ENCODE measurements around the gene PLAU.
"Not testable (repeated sequence)": the region's sequence is repeated elsewhere in the genome, so short reads cannot be mapped to it uniquely, and the experiment has no call there.

PLAU gene

GRCh38 chr10:73891540-73891939 lies 19.4 kb upstream of the PLAU start:
- no peak for DNase-seq (ENCODE audit: low read depth)
- TF ChIP-seq MAX (IDR thresholded peaks at IDR 0.05; ENCODE audit: low read depth, low read length), result no peak
- TF ChIP-seq POLR2A (IDR thresholded peaks at IDR 0.05; ENCODE audit: extremely low read depth, insufficient read length), result no peak
- TF ChIP-seq CTCF (IDR thresholded peaks at IDR 0.05; ENCODE audit: low read depth, low read length), result no peak
- no peak for TF ChIP-seq MYC (IDR thresholded peaks at IDR 0.05; ENCODE audit: low read depth, low read length)

GRCh38 chr10:73892310-73893030 lies 18.5 kb upstream of the PLAU start:
- DNase-seq (ENCODE audit: low read depth), result no peak
- H3K4me3 ChIP-seq (ENCODE audit: low read depth, low read length), result no peak overlapping the region
- TF ChIP-seq MAX (IDR thresholded peaks at IDR 0.05; ENCODE audit: low read depth, low read length) (no peak), MYC (IDR thresholded peaks at IDR 0.05; ENCODE audit: low read depth, low read length) (no peak), CTCF (IDR thresholded peaks at IDR 0.05; ENCODE audit: low read depth, low read length) (no peak), POLR2A (IDR thresholded peaks at IDR 0.05; ENCODE audit: extremely low read depth, insufficient read length) (no peak)

More at GRCh38 chr10:73891540-73891939, 19.4 kb upstream of the PLAU start:
- H3K4me3 ChIP-seq (ENCODE audit: low read depth, low read length), result no peak overlapping the region

- TF ChIP-seq MAX (IDR thresholded peaks at IDR 0.05; ENCODE audit: low read depth, low read length) (no peak), CTCF (IDR thresholded peaks at IDR 0.05; ENCODE audit: low read depth, low read length) (no peak), POLR2A (IDR thresholded peaks at IDR 0.05; ENCODE audit: extremely low read depth, insufficient read length) (no peak), MYC (IDR thresholded peaks at IDR 0.05; ENCODE audit: low read depth, low read length) (no peak)
- DNase-seq (ENCODE audit: low read depth), result no peak
- H3K4me3 ChIP-seq (ENCODE audit: low read depth, low read length), result no peak overlapping the region
Observed at GRCh38 chr10:73893426-73893825, 17.5 kb upstream of the PLAU start.

- no peak for DNase-seq (ENCODE audit: low read depth)
- H3K4me3 ChIP-seq (ENCODE audit: low read depth, low read length), result no peak overlapping the region
- no peak for TF ChIP-seq CTCF (IDR thresholded peaks at IDR 0.05; ENCODE audit: low read depth, low read length)
- no peak for TF ChIP-seq POLR2A (IDR thresholded peaks at IDR 0.05; ENCODE audit: extremely low read depth, insufficient read length)
- no peak for TF ChIP-seq MAX (IDR thresholded peaks at IDR 0.05; ENCODE audit: low read depth, low read length)
- TF ChIP-seq MYC (IDR thresholded peaks at IDR 0.05; ENCODE audit: low read depth, low read length), result no peak
Observed at GRCh38 chr10:73894245-73894971, 16.5 kb upstream of the PLAU start.

- DNase-seq (ENCODE audit: low read depth); H3K4me3 ChIP-seq (ENCODE audit: low read depth, low read length): not testable (repeated sequence)
Observed at GRCh38 chr10:73895381-73895780, 15.6 kb upstream of the PLAU start.

GRCh38 chr10:73897693-73898092 lies 13.2 kb upstream of the PLAU start:
- TF ChIP-seq MYC (IDR thresholded peaks at IDR 0.05; ENCODE audit: low read depth, low read length) (no peak), POLR2A (IDR thresholded peaks at IDR 0.05; ENCODE audit: extremely low read depth, insufficient read length) (no peak), MAX (IDR thresholded peaks at IDR 0.05; ENCODE audit: low read depth, low read length) (no peak), CTCF (IDR thresholded peaks at IDR 0.05; ENCODE audit: low read depth, low read length) (no peak)
- H3K4me3 ChIP-seq (ENCODE audit: low read depth, low read length), result no peak overlapping the region
- DNase-seq (ENCODE audit: low read depth), result no peak

Measured in NB4 (cell line).